MM.1S (cell line): ENCODE results near the gene BRF1.

Source experiments
- DNase-seq: peaks from one replicate; pipeline ENCODE4 v3.0.0-alpha.2; 2015
- H2AFZ ChIP-seq: fragments of 300-600 bp; sonication (generic); 2 replicates; pipeline ENCODE4 v1.6.0; 2016; ENCODE audit warnings: antibody characterized with exemption, low read length
- H3F3A ChIP-seq: fragments of 300-600 bp; sonication (generic); 2 replicates; pipeline ENCODE4 v1.6.1; 2016; ENCODE audit warnings: mild to moderate bottlenecking, antibody characterized with exemption, low read length, moderate library complexity, mixed read lengths; ENCODE audit not compliant: insufficient read depth
- H3K27ac ChIP-seq: fragments of 300-600 bp; sonication (generic); 2 replicates; pipeline ENCODE4 v1.5.1; 2016; ENCODE audit warnings: mild to moderate bottlenecking, low read length
- H3K27me3 ChIP-seq: fragments of 300-600 bp; sonication (generic); replicated peaks from 2 replicates; pipeline ENCODE4 v1.6.0; 2016; ENCODE audit warnings: low read length; ENCODE audit not compliant: insufficient read depth
- H3K36me3 ChIP-seq: fragments of 300-600 bp; sonication (generic); replicated peaks from 2 replicates; pipeline ENCODE4 v1.6.1; 2016; ENCODE audit warnings: mild to moderate bottlenecking, low read length, mixed read lengths; ENCODE audit not compliant: insufficient read depth
- H3K4me1 ChIP-seq: fragments of 300-600 bp; sonication (generic); 2 replicates; pipeline ENCODE4 v1.6.1; 2016; ENCODE audit warnings: low read length, mixed read lengths
- H3K4me2 ChIP-seq: fragments of 300-600 bp; sonication (generic); 2 replicates; pipeline ENCODE4 v1.6.0; 2016; ENCODE audit warnings: low read depth, low read length
- H3K4me3 ChIP-seq: fragments of 300-600 bp; sonication (generic); 2 replicates; pipeline ENCODE4 v1.5.1; 2016; ENCODE audit warnings: low read length, mixed read lengths
- H3K79me2 ChIP-seq: fragments of 300-600 bp; sonication (generic); 2 replicates; pipeline ENCODE4 v1.6.1; 2016; ENCODE audit warnings: mixed run types, low read length, mixed read lengths
- H3K9ac ChIP-seq: fragments of 300-600 bp; sonication (generic); 2 replicates; pipeline ENCODE4 v1.6.1; 2016; ENCODE audit warnings: low read length, mixed read lengths
- H3K9me2 ChIP-seq: fragments of 300-600 bp; sonication (generic); replicated peaks from 2 replicates; pipeline ENCODE4 v1.6.1; 2016; ENCODE audit warnings: mild to moderate bottlenecking, low read length, mixed read lengths; ENCODE audit not compliant: insufficient read depth
- H3K9me3 ChIP-seq: fragments of 300-600 bp; sonication (generic); replicated peaks from 2 replicates; pipeline ENCODE4 v1.6.1; 2016; ENCODE audit warnings: mild to moderate bottlenecking, low read length, mixed read lengths; ENCODE audit not compliant: insufficient read depth
- H4K20me1 ChIP-seq: fragments of 300-600 bp; sonication (generic); 2 replicates; pipeline ENCODE4 v1.6.1; 2016; ENCODE audit warnings: mild to moderate bottlenecking, low read length, moderate library complexity, mixed read lengths; ENCODE audit not compliant: insufficient read depth
- EZH2 ChIP-seq: fragments of 300-600 bp; sonication (generic); optimal IDR thresholded peaks from 2 replicates; pipeline ENCODE3; 2017; ENCODE audit warnings: low read depth, mild to moderate bottlenecking, antibody characterized with exemption, low read length, mixed read lengths
- EZH2phosphoT487 ChIP-seq: fragments of 300-600 bp; sonication (generic); IDR thresholded peaks from 2 replicates; pipeline ENCODE4 v1.6.1; 2018; ENCODE audit warnings: antibody characterized with exemption, low read length
- TF ChIP-seq, protein P1 (sequence below): fragments of 300-600 bp; sonication (generic); IDR thresholded peaks from 2 replicates; pipeline ENCODE4 v1.5.1; 2016; ENCODE audit warnings: antibody characterized with exemption, low read length, mixed read lengths

Gene BRF1

DNA sequence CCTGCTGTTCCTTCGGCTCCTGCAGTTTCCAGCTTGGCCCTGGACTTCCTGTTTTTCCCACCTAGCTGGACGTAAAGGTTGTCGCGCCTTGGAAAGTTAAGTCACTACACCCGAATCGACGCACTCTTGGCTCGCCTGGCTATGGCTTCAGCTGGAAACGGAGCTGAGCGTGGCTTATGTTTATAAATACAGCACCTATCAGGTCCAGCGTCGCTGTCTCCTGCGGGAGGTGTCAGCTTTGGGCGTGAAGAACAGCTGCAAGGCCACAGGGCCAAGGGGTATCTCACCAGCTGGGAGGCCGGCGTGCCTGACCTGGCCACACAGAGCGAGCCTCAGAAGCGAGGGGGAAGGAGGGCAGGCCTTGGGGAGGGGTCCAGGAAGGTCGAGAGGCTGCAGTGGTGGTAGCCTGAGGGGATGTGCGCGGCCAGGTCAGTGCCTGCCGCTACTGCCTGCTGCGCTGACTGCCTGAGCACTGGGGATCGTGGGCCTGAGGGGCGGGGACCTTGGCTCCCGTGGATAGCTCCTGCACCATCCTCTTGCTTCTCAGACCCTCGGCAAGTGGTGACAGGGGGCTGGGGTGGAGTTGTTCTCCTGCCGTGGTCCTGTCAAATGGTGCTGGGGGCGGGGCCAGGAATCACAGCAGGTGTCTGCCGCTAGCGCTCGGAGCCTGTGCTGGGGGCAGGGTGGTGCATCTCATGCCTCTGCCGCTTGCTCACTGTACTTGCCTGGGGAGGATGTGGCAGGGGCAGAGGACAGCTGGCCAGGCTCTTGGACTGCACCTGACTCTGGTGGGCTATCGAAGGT lies 26.3 kb upstream of the BRF1 start:
- no peak for DNase-seq
- Histone ChIP-seq H3K36me3 (no peaks in the 10 kb centered on the region), H3K9ac (no peak overlapping the region), H3K79me2 (no peaks in the 10 kb centered on the region; the same call in 1 of the 2 replicates), H3K27me3 (no peaks in the 10 kb centered on the region), H3K4me2 (no peak overlapping the region), H3K27ac (no peak overlapping the region), H3K9me2 (no peaks in the 10 kb centered on the region), H4K20me1 (no peaks in the 10 kb centered on the region), H3K9me3 (no peaks in the 10 kb centered on the region), H3F3A (no peaks in the 10 kb centered on the region), H2AFZ (no peak overlapping the region), H3K4me1 (no peaks in the 10 kb centered on the region), H3K4me3 (no peak overlapping the region)
- TF ChIP-seq EZH2phosphoT487 (no peak), EZH2 (no peak)
- TF ChIP-seq, protein P1, sequence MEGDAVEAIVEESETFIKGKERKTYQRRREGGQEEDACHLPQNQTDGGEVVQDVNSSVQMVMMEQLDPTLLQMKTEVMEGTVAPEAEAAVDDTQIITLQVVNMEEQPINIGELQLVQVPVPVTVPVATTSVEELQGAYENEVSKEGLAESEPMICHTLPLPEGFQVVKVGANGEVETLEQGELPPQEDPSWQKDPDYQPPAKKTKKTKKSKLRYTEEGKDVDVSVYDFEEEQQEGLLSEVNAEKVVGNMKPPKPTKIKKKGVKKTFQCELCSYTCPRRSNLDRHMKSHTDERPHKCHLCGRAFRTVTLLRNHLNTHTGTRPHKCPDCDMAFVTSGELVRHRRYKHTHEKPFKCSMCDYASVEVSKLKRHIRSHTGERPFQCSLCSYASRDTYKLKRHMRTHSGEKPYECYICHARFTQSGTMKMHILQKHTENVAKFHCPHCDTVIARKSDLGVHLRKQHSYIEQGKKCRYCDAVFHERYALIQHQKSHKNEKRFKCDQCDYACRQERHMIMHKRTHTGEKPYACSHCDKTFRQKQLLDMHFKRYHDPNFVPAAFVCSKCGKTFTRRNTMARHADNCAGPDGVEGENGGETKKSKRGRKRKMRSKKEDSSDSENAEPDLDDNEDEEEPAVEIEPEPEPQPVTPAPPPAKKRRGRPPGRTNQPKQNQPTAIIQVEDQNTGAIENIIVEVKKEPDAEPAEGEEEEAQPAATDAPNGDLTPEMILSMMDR = no peak

DNA sequence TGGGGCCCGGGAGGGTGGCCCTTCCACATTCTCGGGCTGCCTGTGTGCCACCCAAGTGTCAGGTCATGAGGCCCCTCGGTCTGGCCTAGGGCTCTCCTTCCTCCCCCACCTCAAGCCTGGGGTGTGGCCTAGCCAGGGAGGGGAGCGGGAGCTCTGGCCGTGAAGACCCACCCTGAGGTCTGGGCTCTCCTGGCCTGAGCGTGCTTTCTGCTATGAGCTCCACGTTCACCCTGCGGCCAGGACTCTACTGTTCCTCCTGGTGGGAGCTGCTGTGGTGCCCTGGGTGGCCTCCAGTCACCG lies 25.7 kb upstream of the BRF1 start:
- TF ChIP-seq, protein P1 = no peak
- no peak for TF ChIP-seq EZH2
- TF ChIP-seq EZH2phosphoT487 = no peak
- Histone ChIP-seq H4K20me1 (no peaks in the 10 kb centered on the region), H3K9ac (no peak overlapping the region), H3K4me1 (no peaks in the 10 kb centered on the region), H3K9me3 (no peaks in the 10 kb centered on the region), H3K9me2 (no peaks in the 10 kb centered on the region), H3K27me3 (no peaks in the 10 kb centered on the region), H3K27ac (no peak overlapping the region), H3F3A (no peaks in the 10 kb centered on the region), H3K4me3 (no peak overlapping the region), H3K4me2 (no peak overlapping the region), H2AFZ (no peak overlapping the region), H3K79me2 (no peaks in the 10 kb centered on the region; the same call in 1 of the 2 replicates), H3K36me3 (no peaks in the 10 kb centered on the region)
- no peak for DNase-seq

DNA sequence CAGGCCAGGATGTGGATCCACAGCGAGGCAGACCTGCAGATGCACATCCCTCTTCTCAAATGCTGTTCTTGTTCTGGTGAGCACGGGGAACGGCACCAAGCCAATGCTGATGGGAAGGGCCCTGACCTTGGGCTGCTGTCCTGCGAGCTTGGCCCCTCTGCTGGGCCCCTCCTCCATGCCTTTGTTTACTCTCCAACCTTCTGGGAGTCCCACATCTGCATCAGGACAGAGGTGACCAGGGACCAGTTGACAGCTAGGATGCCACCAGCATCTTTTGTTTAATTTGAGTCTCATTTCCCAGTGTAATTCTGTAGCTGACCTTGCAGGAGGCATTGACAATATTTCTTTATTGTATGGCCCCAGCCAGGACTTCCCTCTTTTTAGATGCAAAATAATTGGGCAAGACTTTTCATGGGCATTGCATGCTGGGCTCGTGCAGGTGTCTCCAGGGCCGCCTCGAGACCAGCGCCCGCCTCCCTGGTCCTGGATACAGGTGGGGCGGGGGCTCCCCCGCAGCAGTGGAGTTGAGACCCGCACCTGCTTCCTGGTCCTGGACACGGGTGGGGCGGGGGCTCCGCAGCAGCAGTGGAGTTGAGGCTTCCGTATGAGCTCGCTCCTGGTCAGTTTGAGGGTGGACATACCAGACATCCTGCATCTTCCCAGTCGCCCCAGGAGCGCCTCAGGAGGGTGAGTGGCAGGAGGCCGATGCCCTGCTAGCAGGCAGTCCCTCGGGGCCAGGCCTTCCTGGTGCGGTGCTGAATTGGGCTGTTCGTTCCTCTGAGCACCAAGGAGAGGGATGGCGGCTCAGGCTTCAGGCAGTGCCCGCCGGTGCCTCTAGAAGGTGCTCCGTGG lies 25.1 kb upstream of the BRF1 start:
- no peaks in the 10 kb centered on the region for H3K9me3 ChIP-seq
- H3K27ac ChIP-seq = no peak overlapping the region
- TF ChIP-seq EZH2 (no peak), EZH2phosphoT487 (no peak)
- TF ChIP-seq, protein P1 = no peak
- no peak overlapping the region for H3K9ac ChIP-seq
- H3K36me3 ChIP-seq = no peaks in the 10 kb centered on the region
- H3K4me3 ChIP-seq = no peak overlapping the region
- no peaks in the 10 kb centered on the region for H4K20me1 ChIP-seq
- no peaks in the 10 kb centered on the region for H3K27me3 ChIP-seq
- no peak overlapping the region for H3K4me2 ChIP-seq
- DNase-seq = no peak
- no peaks in the 10 kb centered on the region for H3K9me2 ChIP-seq
- no peaks in the 10 kb centered on the region for H3F3A ChIP-seq
- no peak overlapping the region for H2AFZ ChIP-seq
- H3K4me1 ChIP-seq = no peaks in the 10 kb centered on the region
- no peaks in the 10 kb centered on the region; the same call in 1 of the 2 replicates for H3K79me2 ChIP-seq
